IMR-90 (cell line): Measurements from ENCODE around the gene DERL3. TPM values are rescaled to one million over a fixed set of nuclear protein-coding genes. Genes with fewer than 3 reads are reported as not detected.

Experiments
- ATAC-seq: fragments of 200-7000 bp; cut with Tn5 transposase; 2 replicates; pipeline ENCODE4 v1.9.1; 2020; ENCODE audit warnings: low read depth, mild to moderate bottlenecking, moderate library complexity
- BruUV-seq: library from RNA; stranded (reverse); fragments of 400-500 nt; replicated peaks from 2 replicates; lab custom pipeline; 2021; lab: Mats Ljungman, UMichigan
- CTCF ChIA-PET: fragments of 300-600 bp; formaldehyde crosslinking; extraction: SDS; loops from one replicate; lab custom pipeline; 2021; ENCODE audit warnings: antibody characterized with exemption; lab: Yijun Ruan, JAX
- POLR2A ChIA-PET: fragments of 300-600 bp; sonication (Branson Sonifier 250); formaldehyde crosslinking; loops from one replicate; lab custom pipeline; 2022; ENCODE audit warnings: antibody characterized with exemption; ENCODE audit not compliant: unreplicated experiment; lab: Charles Lee
- DNase-seq: peaks from one replicate; pipeline ENCODE4 v3.0.0; 2013
- H2AFZ ChIP-seq: replicated peaks from 2 replicates; pipeline ENCODE3; 2013; ENCODE audit warnings: low read length, mild to moderate bottlenecking; ENCODE audit not compliant: poor library complexity
- H2AK5ac ChIP-seq: 2 replicates; pipeline ENCODE4 v1.6.1; 2013; ENCODE audit warnings: low read depth, low read length, inconsistent platforms
- H2AK9ac ChIP-seq: replicated peaks from 2 replicates; pipeline ENCODE3; 2013; ENCODE audit warnings: mild to moderate bottlenecking, low read depth, low read length, moderate library complexity; ENCODE audit not compliant: poor library complexity
- H2BK120ac ChIP-seq: 2 replicates; pipeline ENCODE4 v1.6.1; 2013; ENCODE audit warnings: low read depth, low read length, inconsistent platforms
- H2BK15ac ChIP-seq: 3 replicates; pipeline ENCODE4 v1.6.1; 2013; ENCODE audit warnings: low read depth, low read length, inconsistent platforms
- H2BK20ac ChIP-seq: 2 replicates; pipeline ENCODE4 v1.6.1; 2013; ENCODE audit warnings: low read depth, mild to moderate bottlenecking, inconsistent platforms, low read length, moderate library complexity
- H2BK5ac ChIP-seq: 2 replicates; pipeline ENCODE4 v1.6.1; 2013; ENCODE audit warnings: mild to moderate bottlenecking, low read depth, low read length, inconsistent platforms; ENCODE audit not compliant: poor library complexity, severe bottlenecking
- H3K14ac ChIP-seq: replicated peaks from 2 replicates; pipeline ENCODE4 v1.6.1; 2013; ENCODE audit warnings: low read depth, low read length, inconsistent platforms
- H3K18ac ChIP-seq: 2 replicates; pipeline ENCODE4 v1.6.1; 2013; ENCODE audit warnings: low read depth, low read length, control low read depth
- H3K23ac ChIP-seq: 2 replicates; pipeline ENCODE4 v1.6.1; 2013; ENCODE audit warnings: low read depth, low read length, inconsistent platforms
- H3K27ac ChIP-seq: 2 replicates; pipeline ENCODE4 v1.5.1; 2013; ENCODE audit warnings: mild to moderate bottlenecking, control low read depth, low read length; ENCODE audit not compliant: insufficient read depth
- H3K27me3 ChIP-seq: 2 replicates; pipeline ENCODE4 v1.6.1; 2013; ENCODE audit warnings: low read length; ENCODE audit not compliant: control insufficient read depth, insufficient read depth
- H3K36me3 ChIP-seq: 2 replicates; pipeline ENCODE4 v1.6.1; 2013; ENCODE audit warnings: low read length, mixed read lengths; ENCODE audit not compliant: control insufficient read depth, insufficient read depth
- H3K4ac ChIP-seq: 2 replicates; pipeline ENCODE4 v1.6.1; 2013; ENCODE audit warnings: low read depth, low read length, inconsistent platforms
- H3K4me1 ChIP-seq: 2 replicates; pipeline ENCODE4 v1.6.1; 2013; ENCODE audit warnings: low read length, mixed read lengths; ENCODE audit not compliant: control insufficient read depth, insufficient read depth
- H3K4me2 ChIP-seq: 2 replicates; pipeline ENCODE4 v1.6.1; 2013; ENCODE audit warnings: low read depth, mild to moderate bottlenecking, control low read depth, low read length, moderate library complexity
- H3K4me3 ChIP-seq: 2 replicates; pipeline ENCODE4 v1.5.1; 2013; ENCODE audit warnings: low read depth, mild to moderate bottlenecking, control low read depth, low read length, moderate library complexity; ENCODE audit not compliant: insufficient read depth
- H3K56ac ChIP-seq: 2 replicates; pipeline ENCODE4 v1.6.1; 2013; ENCODE audit warnings: low read length, inconsistent platforms; ENCODE audit not compliant: insufficient read depth; ENCODE audit errors: extremely low read depth
- H3K79me1 ChIP-seq, 2 experiments: 2 replicates each; pipeline ENCODE4 v1.6.1; 2013; ENCODE audit warnings: low read length in 2 of 2, inconsistent platforms in 1 of 2, low read depth in 1 of 2
- H3K9ac ChIP-seq: 2 replicates; pipeline ENCODE4 v1.6.1; 2013; ENCODE audit warnings: low read depth, low read length, control low read depth
- H3K9me1 ChIP-seq: 2 replicates; pipeline ENCODE4 v1.6.1; 2013; ENCODE audit warnings: low read length, inconsistent platforms; ENCODE audit not compliant: insufficient read depth
- H3K9me3 ChIP-seq: 2 replicates; pipeline ENCODE4 v1.6.1; 2013; ENCODE audit warnings: low read length; ENCODE audit not compliant: control insufficient read depth, insufficient read depth
- H4K20me1 ChIP-seq: 2 replicates; pipeline ENCODE4 v1.6.1; 2013; ENCODE audit warnings: low read length, inconsistent platforms; ENCODE audit not compliant: insufficient read depth
- H4K5ac ChIP-seq: 2 replicates; pipeline ENCODE4 v1.6.1; 2013; ENCODE audit warnings: mild to moderate bottlenecking, low read depth, low read length, control low read depth
- H4K8ac ChIP-seq, 2 experiments: 2 replicates each; pipeline ENCODE4 v1.6.1; 2013; ENCODE audit warnings: low read depth in 2 of 2, low read length in 2 of 2, control low read depth in 1 of 2, inconsistent platforms in 1 of 2
- H4K91ac ChIP-seq: 2 replicates; pipeline ENCODE4 v1.6.1; 2013; ENCODE audit warnings: low read depth, low read length, inconsistent platforms; ENCODE audit not compliant: insufficient read depth
- CEBPB ChIP-seq: IDR thresholded peaks from 2 replicates; pipeline ENCODE4 v1.6.1; 2012; ENCODE audit warnings: low read depth, low read length, improper control_type of control experiment
- FOS ChIP-seq: fragments of 150-350 bp; IDR thresholded peaks from 2 replicates; pipeline ENCODE4 v1.6.1; 2016; ENCODE audit warnings: low read depth, low read length
- MAZ ChIP-seq: IDR thresholded peaks from 2 replicates; pipeline ENCODE4 v1.6.1; 2012; ENCODE audit warnings: low read depth, mild to moderate bottlenecking, low read length, improper control_type of control experiment, moderate library complexity, borderline replicate concordance
- MXI1 ChIP-seq: IDR thresholded peaks from 2 replicates; pipeline ENCODE4 v1.6.1; 2012; ENCODE audit warnings: low read depth, mild to moderate bottlenecking, low read length, moderate library complexity, borderline replicate concordance
- NFE2L2 ChIP-seq: fragments of 150-350 bp; IDR thresholded peaks from 2 replicates; pipeline ENCODE4 v1.6.1; 2016; ENCODE audit warnings: low read depth, mild to moderate bottlenecking, low read length
- POLR2A ChIP-seq: IDR thresholded peaks from 2 replicates; pipeline ENCODE4 v1.6.1; 2012; ENCODE audit warnings: mild to moderate bottlenecking, low read depth, low read length
- RAD21 ChIP-seq: IDR thresholded peaks from 2 replicates; pipeline ENCODE4 v1.6.1; 2012; ENCODE audit warnings: low read length, improper control_type of control experiment
- RCOR1 ChIP-seq: IDR thresholded peaks from 2 replicates; pipeline ENCODE4 v1.6.1; 2012; ENCODE audit warnings: mild to moderate bottlenecking, low read length, improper control_type of control experiment; ENCODE audit not compliant: insufficient replicate concordance
- WGBS, 2 experiments: methylation state at CpG; one replicate each; pipeline versions ENCODE4 v1.1.5 to v1.1.7; 2013; ENCODE audit warnings: missing lambda C conversion rate in 2 of 2; ENCODE audit not compliant: insufficient read length in 1 of 2; ENCODE audit errors: extremely low coverage in 2 of 2; 5-methylcytosine and 5-hydroxymethylcytosine counted together
- dilution Hi-C: fragments of 300-500 bp; cut with HindIII; formaldehyde crosslinking; loops from one replicate; pipeline ENCODE4 v1.14.3; 2018; ENCODE audit warnings: low sequenced_read_pairs; ENCODE audit not compliant: unreplicated experiment
- in situ Hi-C: fragments of 300-500 bp; cut with MboI; formaldehyde crosslinking; loops from 3 replicates; pipeline ENCODE4 v1.14.3; 2019; ENCODE audit warnings: low sequenced_read_pairs, inconsistent platforms, mixed read lengths
- intact Hi-C: fragments of 100-400 bp; cut with micrococcal nuclease; formaldehyde crosslinking; loops from 2 replicates; pipeline ENCODE4 v1.10.0; 2022
- polyA plus RNA-seq, 3 experiments: library from polyadenylated mRNA; depleted of rRNA; stranded (reverse); fragments of >200 nt; gene quantifications; 2 replicates each; pipeline ENCODE4 v1.2.3, GENCODE V29; 2012; ENCODE audit warnings: low replicate concordance in 1 of 3
- total RNA-seq: library from RNA; depleted of rRNA; stranded (reverse); fragments of >200 nt; gene quantifications from 2 replicates; pipeline ENCODE4 v1.2.3, GENCODE V29; 2012

Gene DERL3
- total and polyA plus RNA-seq, 2 of the 4 experiments (the other 2 are of a cell fraction) = 0.18 to 0.62 TPM

DNA sequence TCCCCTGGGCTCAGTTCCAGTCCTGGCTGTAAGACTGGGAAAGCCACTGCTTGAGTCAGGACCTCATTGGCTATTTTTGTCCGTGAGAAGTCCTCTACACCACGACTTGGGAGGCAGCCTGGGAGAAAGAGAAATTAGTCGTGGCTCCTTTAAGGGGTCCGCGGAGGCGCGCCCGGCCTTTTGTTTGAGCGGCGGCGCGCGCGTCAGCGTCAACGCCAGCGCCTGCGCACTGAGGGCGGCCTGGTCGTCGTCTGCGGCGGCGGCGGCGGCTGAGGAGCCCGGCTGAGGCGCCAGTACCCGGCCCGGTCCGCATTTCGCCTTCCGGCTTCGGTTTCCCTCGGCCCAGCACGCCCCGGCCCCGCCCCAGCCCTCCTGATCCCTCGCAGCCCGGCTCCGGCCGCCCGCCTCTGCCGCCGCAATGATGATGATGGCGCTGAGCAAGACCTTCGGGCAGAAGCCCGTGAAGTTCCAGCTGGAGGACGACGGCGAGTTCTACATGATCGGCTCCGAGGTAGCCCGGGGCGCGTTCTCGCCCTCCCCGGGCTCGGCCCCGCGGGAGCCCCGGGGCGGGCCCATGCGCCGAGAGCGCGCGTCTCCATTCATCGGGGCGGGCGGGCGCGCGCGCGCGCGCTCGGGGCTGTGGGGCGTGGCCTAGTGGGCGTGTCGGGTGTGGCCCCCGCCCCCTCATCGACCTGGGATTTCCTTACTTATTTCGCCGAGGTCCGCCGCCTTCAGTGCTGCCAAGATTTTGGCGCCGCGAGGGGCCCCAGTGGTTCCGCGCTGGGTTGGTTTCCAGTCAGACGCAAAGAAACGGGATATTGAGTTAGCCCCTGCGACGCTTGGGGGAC lies 51.8 kb downstream of the DERL3 start, which contains the start of gene SMARCB1:
SMARCB1 (plus strand) TSS at position 215 of the 848 bp plus-strand sequence; CDS start at position 419, 204 bp downstream.
- peak within 1 kb of the TSS; percentile 76 for H3K4me3 ChIP-seq
- H3K36me3 ChIP-seq = peaks cover 10% of the 10 kb centered on the region
- in situ Hi-C loops (no loop called here), intact Hi-C loops (no loop called here), dilution Hi-C loops (no loop called here)
- peak within 1 kb of the TSS; percentile 93 for H4K91ac ChIP-seq
- H3K18ac ChIP-seq = peak within 1 kb of the TSS; percentile 56
- H2AK9ac ChIP-seq = peak within 1 kb of the TSS; percentile 98
- H2AK5ac ChIP-seq = peak within 1 kb of the TSS; percentile 82
- H4K8ac ChIP-seq = peak within 1 kb of the TSS; percentile 73 to 96
- peaks cover 23% of the 10 kb centered on the region for H3K4me1 ChIP-seq
- CTCF ChIA-PET = no interaction called here
- DNase-seq (peak; percentile 91), ATAC-seq (peak; percentile 88)
- peak within 1 kb of the TSS; percentile 25; the same call in 2 of the 3 replicates for H2BK15ac ChIP-seq
- peaks cover 28 to 48% of the 10 kb centered on the region in 2 experiments for H3K79me1 ChIP-seq
- H3K4me2 ChIP-seq = peak within 1 kb of the TSS; percentile 98
- peak within 1 kb of the TSS; percentile 96 for H2AFZ ChIP-seq
- H2BK20ac ChIP-seq = peak within 1 kb of the TSS; percentile 62; the same call in 1 of the 2 replicates
- H3K27ac ChIP-seq = peak within 1 kb of the TSS; percentile 91
- peak within 1 kb of the TSS; percentile 91 for H3K9ac ChIP-seq
- peaks cover 21% of the 10 kb centered on the region for H3K9me1 ChIP-seq
- H3K4ac ChIP-seq = peak within 1 kb of the TSS; percentile 98
- POLR2A ChIA-PET = interaction anchor here (0.9 kb wide), 1 partner anchor 127 kb away, joined by 3 read pairs; no protein-coding TSS in a partner anchor
- BruUV-seq = no TSS peak
- H2BK5ac ChIP-seq = peak within 1 kb of the TSS; percentile 82
- TF ChIP-seq RAD21 (no peak), RCOR1 (no peak), POLR2A (peak; percentile 89), NFE2L2 (no peak), MAZ (peak; percentile 32; the same call in 1 of the 2 replicates), CEBPB (no peak), FOS (no peak), MXI1 (peak; percentile 54; the same call in 1 of the 2 replicates)
- H3K27me3 ChIP-seq = no peaks in the 10 kb centered on the region
- WGBS, 2 experiments = 0% methylated on average over 50 of the region's 97 CpGs; no CpG with 5 or more reads in 1 of the 2 experiments
- peak within 1 kb of the TSS; percentile 86 for H4K5ac ChIP-seq
- peak within 1 kb of the TSS; percentile 100 for H3K14ac ChIP-seq
- H2BK120ac ChIP-seq = peak within 1 kb of the TSS; percentile 78
- peaks cover 46% of the 10 kb centered on the region for H4K20me1 ChIP-seq
- H3K9me3 ChIP-seq = no peaks in the 10 kb centered on the region
- H3K23ac ChIP-seq = peak within 1 kb of the TSS; percentile 86
- H3K56ac ChIP-seq = peak within 1 kb of the TSS; percentile 92
